PC-3 (cell line): ENCODE measurements around the gene MFNG. TPM values are rescaled to one million over a fixed set of nuclear protein-coding genes. Genes with fewer than 3 reads are reported as not detected.

Source experiments
- ATAC-seq: fragments of 200-7000 bp; cut with Tn5 transposase; 2 replicates; pipeline ENCODE4 v1.9.1; 2020; ENCODE audit warnings: mild to moderate bottlenecking, moderate library complexity
- BruUV-seq: library from RNA; stranded (reverse); fragments of 400-500 nt; replicated peaks from 2 replicates; lab custom pipeline; 2021; lab: Mats Ljungman, UMichigan
- CTCF ChIA-PET: fragments of 300-600 bp; sonication (Branson Sonifier 250); formaldehyde crosslinking; loops from one replicate; lab custom pipeline; 2022; ENCODE audit warnings: antibody characterized with exemption; lab: Charles Lee
- POLR2A ChIA-PET: fragments of 300-600 bp; sonication (Branson Sonifier 250); formaldehyde crosslinking; loops from one replicate; lab custom pipeline; 2022; ENCODE audit warnings: antibody characterized with exemption; ENCODE audit not compliant: unreplicated experiment; lab: Charles Lee
- DNase-seq: peaks from one replicate; pipeline ENCODE4 v3.0.0-alpha.2; 2015
- H2AFZ ChIP-seq: fragments of 300-600 bp; sonication (generic); 2 replicates; pipeline ENCODE4 v1.6.0; 2016; ENCODE audit warnings: antibody characterized with exemption, low read length
- H3F3A ChIP-seq: fragments of 300-600 bp; sonication (generic); one replicate; pipeline ENCODE4 v1.6.0; 2017; ENCODE audit warnings: antibody characterized with exemption, low read length, control low read depth, mild to moderate bottlenecking; ENCODE audit not compliant: unreplicated experiment
- H3K27ac ChIP-seq: fragments of 300-600 bp; sonication (generic); 2 replicates; pipeline ENCODE4 v1.5.1; 2016; ENCODE audit warnings: mild to moderate bottlenecking, low read length
- H3K27me3 ChIP-seq: fragments of 300-600 bp; sonication (generic); 2 replicates; pipeline ENCODE4 v1.6.1; 2016; ENCODE audit warnings: low read length, mixed read lengths
- H3K36me3 ChIP-seq: fragments of 300-600 bp; sonication (generic); 2 replicates; pipeline ENCODE4 v1.6.1; 2016; ENCODE audit warnings: low read depth, mixed run types, low read length, mixed read lengths
- H3K4me1 ChIP-seq: fragments of 300-600 bp; sonication (generic); 2 replicates; pipeline ENCODE4 v1.5.1; 2016; ENCODE audit warnings: low read length; ENCODE audit not compliant: insufficient read depth
- H3K4me2 ChIP-seq: fragments of 300-600 bp; sonication (generic); 2 replicates; pipeline ENCODE4 v1.6.0; 2016; ENCODE audit warnings: low read length
- H3K4me3 ChIP-seq: fragments of 300-600 bp; sonication (generic); 2 replicates; pipeline ENCODE4 v1.5.1; 2016; ENCODE audit warnings: mild to moderate bottlenecking, low read length, mixed read lengths
- H3K79me2 ChIP-seq: fragments of 300-600 bp; sonication (generic); 2 replicates; pipeline ENCODE4 v1.6.1; 2017; ENCODE audit warnings: low read length, mixed read lengths
- H3K9ac ChIP-seq: fragments of 300-600 bp; sonication (generic); 2 replicates; pipeline ENCODE4 v1.6.0; 2016; ENCODE audit warnings: mild to moderate bottlenecking, low read length
- H3K9me2 ChIP-seq: fragments of 300-600 bp; sonication (generic); replicated peaks from 2 replicates; pipeline ENCODE4 v1.6.1; 2016; ENCODE audit warnings: mixed run types, low read length, mixed read lengths
- H3K9me3 ChIP-seq: fragments of 300-600 bp; sonication (generic); 2 replicates; pipeline ENCODE4 v1.6.1; 2016; ENCODE audit warnings: low read length, mixed read lengths
- H4K20me1 ChIP-seq: fragments of 300-600 bp; sonication (generic); 2 replicates; pipeline ENCODE4 v1.6.1; 2016; ENCODE audit warnings: low read length, mixed read lengths
- EZH2 ChIP-seq: fragments of 300-600 bp; sonication (generic); IDR thresholded peaks from one replicate; pipeline ENCODE4 v1.6.1; 2017; ENCODE audit warnings: antibody characterized with exemption, mild to moderate bottlenecking, low read length; ENCODE audit not compliant: unreplicated experiment
- EZH2phosphoT487 ChIP-seq: fragments of 300-600 bp; sonication (generic); IDR thresholded peaks from 2 replicates; pipeline ENCODE4 v1.6.1; 2018; ENCODE audit warnings: mild to moderate bottlenecking, antibody characterized with exemption, low read length, borderline replicate concordance
- intact Hi-C: fragments of 100-400 bp; cut with micrococcal nuclease; formaldehyde crosslinking; loops from 2 replicates; pipeline ENCODE4 v1.9.0; 2023
- total RNA-seq: library from RNA; depleted of rRNA; stranded (reverse); fragments of >200 nt; gene quantifications from 2 replicates; pipeline ENCODE4 v1.2.3, GENCODE V29; 2014
- TF ChIP-seq, protein P1 (sequence below): fragments of 300-600 bp; sonication (generic); conservative IDR thresholded peaks from 2 replicates; pipeline ENCODE4 v1.5.1; 2017; ENCODE audit warnings: antibody characterized with exemption, low read depth, mild to moderate bottlenecking, low read length

MFNG gene
- total RNA-seq, 1 experiment from 2014 or later: 1.7 TPM

DNA sequence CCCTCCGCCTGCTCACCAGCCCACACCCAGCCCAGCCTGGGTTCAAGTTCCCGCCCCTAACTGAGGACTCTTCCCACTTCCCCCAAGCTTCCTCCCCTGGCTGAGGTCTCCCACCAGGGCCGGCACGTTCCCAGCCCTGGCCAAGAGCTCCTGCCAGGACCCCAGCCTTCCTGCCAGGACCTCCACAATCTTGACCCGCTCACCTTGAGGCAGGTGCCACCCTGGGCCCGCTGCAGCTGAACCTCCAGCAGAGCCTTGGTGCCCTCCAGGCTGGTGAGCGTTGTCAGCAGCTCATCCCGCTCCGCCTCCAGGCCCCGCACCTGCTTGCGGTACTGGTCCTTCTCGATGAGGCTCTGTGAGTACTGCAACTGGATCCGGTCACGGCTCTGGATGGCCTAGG is 19.8 kb upstream of the MFNG start:
- Histone ChIP-seq H3K27me3 (no peaks in the 10 kb centered on the region), H3K4me1 (peaks cover 20% of the 10 kb centered on the region), H3K9me3 (no peaks in the 10 kb centered on the region), H3K9ac (no peak overlapping the region), H3K79me2 (no peaks in the 10 kb centered on the region), H3K4me3 (no peak overlapping the region), H3F3A (no peaks in the 10 kb centered on the region), H3K4me2 (no peak overlapping the region), H3K36me3 (no peaks in the 10 kb centered on the region; the same call in 1 of the 2 replicates), H3K9me2 (no peaks in the 10 kb centered on the region), H4K20me1 (no peaks in the 10 kb centered on the region), H3K27ac (no peak overlapping the region), H2AFZ (no peak overlapping the region)
- CTCF ChIA-PET: no interaction called here
- no TSS peak for BruUV-seq
- TF ChIP-seq EZH2phosphoT487: no peak
- TF ChIP-seq EZH2: no peak
- TF ChIP-seq, protein P1, sequence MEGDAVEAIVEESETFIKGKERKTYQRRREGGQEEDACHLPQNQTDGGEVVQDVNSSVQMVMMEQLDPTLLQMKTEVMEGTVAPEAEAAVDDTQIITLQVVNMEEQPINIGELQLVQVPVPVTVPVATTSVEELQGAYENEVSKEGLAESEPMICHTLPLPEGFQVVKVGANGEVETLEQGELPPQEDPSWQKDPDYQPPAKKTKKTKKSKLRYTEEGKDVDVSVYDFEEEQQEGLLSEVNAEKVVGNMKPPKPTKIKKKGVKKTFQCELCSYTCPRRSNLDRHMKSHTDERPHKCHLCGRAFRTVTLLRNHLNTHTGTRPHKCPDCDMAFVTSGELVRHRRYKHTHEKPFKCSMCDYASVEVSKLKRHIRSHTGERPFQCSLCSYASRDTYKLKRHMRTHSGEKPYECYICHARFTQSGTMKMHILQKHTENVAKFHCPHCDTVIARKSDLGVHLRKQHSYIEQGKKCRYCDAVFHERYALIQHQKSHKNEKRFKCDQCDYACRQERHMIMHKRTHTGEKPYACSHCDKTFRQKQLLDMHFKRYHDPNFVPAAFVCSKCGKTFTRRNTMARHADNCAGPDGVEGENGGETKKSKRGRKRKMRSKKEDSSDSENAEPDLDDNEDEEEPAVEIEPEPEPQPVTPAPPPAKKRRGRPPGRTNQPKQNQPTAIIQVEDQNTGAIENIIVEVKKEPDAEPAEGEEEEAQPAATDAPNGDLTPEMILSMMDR: no peak
- ATAC-seq: no peak
- POLR2A ChIA-PET: no interaction called here
- no peak for DNase-seq
- intact Hi-C loops: no loop called here

GRCh38 chr22:37505565-37505964 is 19.4 kb upstream of the MFNG start:
- no peak overlapping the region for H2AFZ ChIP-seq
- no peak for ATAC-seq
- DNase-seq: no peak
- H3F3A ChIP-seq: no peaks in the 10 kb centered on the region
- no peak overlapping the region for H3K9ac ChIP-seq
- peaks cover 24% of the 10 kb centered on the region for H3K4me1 ChIP-seq
- no TSS peak for BruUV-seq
- H3K79me2 ChIP-seq: no peaks in the 10 kb centered on the region; the same call in 1 of the 2 replicates
- H3K4me2 ChIP-seq: no peak overlapping the region
- H3K27ac ChIP-seq: no peak overlapping the region
- no peaks in the 10 kb centered on the region; the same call in 1 of the 2 replicates for H3K36me3 ChIP-seq
- no peaks in the 10 kb centered on the region for H3K9me3 ChIP-seq
- H3K4me3 ChIP-seq: no peak overlapping the region
- no peaks in the 10 kb centered on the region for H4K20me1 ChIP-seq
- H3K9me2 ChIP-seq: no peaks in the 10 kb centered on the region
- TF ChIP-seq EZH2 (no peak), EZH2phosphoT487 (no peak)
- TF ChIP-seq, protein P1: no peak
- ChIA-PET CTCF (no interaction called here), POLR2A (no interaction called here)
- intact Hi-C loops: no loop called here
- H3K27me3 ChIP-seq: no peaks in the 10 kb centered on the region

DNA sequence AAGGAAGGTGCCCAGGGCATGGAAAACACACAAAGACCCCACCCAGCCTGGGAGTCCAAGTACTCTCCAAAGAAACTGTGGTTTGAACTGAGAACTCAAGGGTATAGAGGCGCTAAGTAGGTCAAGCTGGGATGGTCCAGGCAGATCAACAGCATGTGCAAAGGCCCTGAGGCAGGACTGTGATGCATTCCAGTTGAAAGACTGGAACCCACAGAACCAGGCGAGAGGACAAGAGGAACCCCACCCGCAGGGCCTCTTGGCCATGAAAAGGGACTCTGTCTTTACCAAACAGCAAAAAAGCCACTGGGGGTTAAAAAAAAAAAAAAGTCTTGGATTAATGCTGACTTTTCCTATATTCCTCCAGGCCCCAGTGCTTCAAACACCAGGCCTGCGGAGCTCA is 18.8 kb upstream of the MFNG start:
- intact Hi-C loops: no loop called here
- no peaks in the 10 kb centered on the region for H3K9me2 ChIP-seq
- H3K9ac ChIP-seq: no peak overlapping the region
- no peaks in the 10 kb centered on the region; the same call in 1 of the 2 replicates for H3K36me3 ChIP-seq
- no peak overlapping the region for H3K27ac ChIP-seq
- no peak overlapping the region for H3K4me3 ChIP-seq
- DNase-seq (no peak), ATAC-seq (no peak)
- no peak overlapping the region for H3K4me2 ChIP-seq
- peaks cover 25% of the 10 kb centered on the region for H3K4me1 ChIP-seq
- POLR2A ChIA-PET: no interaction called here
- H3F3A ChIP-seq: no peaks in the 10 kb centered on the region
- TF ChIP-seq, protein P1: no peak
- no peak for TF ChIP-seq EZH2
- TF ChIP-seq EZH2phosphoT487: no peak
- no peaks in the 10 kb centered on the region; the same call in 1 of the 2 replicates for H3K79me2 ChIP-seq
- no TSS peak for BruUV-seq
- H4K20me1 ChIP-seq: no peaks in the 10 kb centered on the region
- CTCF ChIA-PET: no interaction called here
- H3K27me3 ChIP-seq: no peaks in the 10 kb centered on the region
- H3K9me3 ChIP-seq: no peaks in the 10 kb centered on the region
- no peak overlapping the region for H2AFZ ChIP-seq
